Neutrophil (primary cell): ENCODE measurements around the gene CAMK1D.

Experiments used
- H3K27ac ChIP-seq: fragments of 200-600 bp; sonication (generic); 2 replicates; pipeline ENCODE4 v1.5.1; 2016; ENCODE audit warnings: mild to moderate bottlenecking, moderate library complexity
- H3K27me3 ChIP-seq: fragments of 200-600 bp; sonication (generic); 2 replicates; pipeline ENCODE4 v1.6.0; 2016; ENCODE audit warnings: mild to moderate bottlenecking
- H3K36me3 ChIP-seq: fragments of 200-600 bp; sonication (generic); 2 replicates; pipeline ENCODE4 v1.5.1; 2017
- H3K4me1 ChIP-seq, 2 experiments: fragments of 200-600 bp in 1 of 2; sonication (generic) in 1 of 2; 1 replicate in 1 of 2; 2 replicates in 1 of 2; pipeline versions ENCODE4 v1.5.1 to v1.6.1; 2013 to 2016; ENCODE audit warnings: low read depth in 1 of 2, low read length in 1 of 2, mild to moderate bottlenecking in 1 of 2, moderate library complexity in 1 of 2; ENCODE audit not compliant: control insufficient read depth in 1 of 2, insufficient read depth in 1 of 2
- H3K4me3 ChIP-seq, 2 experiments: fragments of 200-600 bp in 1 of 2; sonication (generic) in 1 of 2; 1 replicate in 1 of 2; 2 replicates in 1 of 2; pipeline ENCODE4 v1.5.1; 2013 to 2016; ENCODE audit warnings: low read depth in 1 of 2, low read length in 1 of 2, mild to moderate bottlenecking in 1 of 2, moderate library complexity in 1 of 2
- H3K9me3 ChIP-seq: fragments of 200-600 bp; sonication (generic); 2 replicates; pipeline ENCODE4 v1.5.1; 2016
- TF ChIP-seq, protein P1 (sequence below): fragments of 200-600 bp; sonication (generic); IDR thresholded peaks from 2 replicates; pipeline ENCODE4 v1.5.1; 2016; ENCODE audit warnings: antibody characterized with exemption

CAMK1D gene

GRCh38 chr10:12507165-12507850 is 158.0 kb downstream of the CAMK1D start:
- peak overlapping the region; percentile 41 for H3K27ac ChIP-seq

DNA sequence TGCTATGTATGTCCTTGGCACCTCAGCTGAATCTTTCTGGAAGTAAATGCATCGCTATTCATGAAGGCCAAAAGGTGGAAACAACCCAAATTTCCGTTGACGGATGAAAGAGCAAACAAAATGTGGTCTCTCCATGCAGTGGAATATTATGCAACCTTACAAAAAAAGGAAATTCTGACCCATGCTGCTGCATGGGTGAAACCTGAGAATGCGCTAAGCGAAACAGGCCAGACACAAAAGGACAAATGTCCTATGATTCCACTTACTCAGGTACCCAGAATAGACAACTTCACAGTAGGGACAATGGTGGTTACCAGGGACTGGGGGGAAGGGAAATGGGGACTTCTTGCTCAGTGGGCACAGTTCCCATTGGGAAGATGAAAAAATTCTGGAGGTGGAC is 158.8 kb downstream of the CAMK1D start:
- peaks cover 27 to 33% of the 10 kb centered on the region in 2 experiments for H3K4me1 ChIP-seq
- peak overlapping the region in 1 of 2 experiments; percentile 6 for H3K4me3 ChIP-seq
- no peaks in the 10 kb centered on the region for H3K36me3 ChIP-seq
- H3K27ac ChIP-seq: peak overlapping the region; percentile 41
- H3K9me3 ChIP-seq: no peaks in the 10 kb centered on the region
- peaks cover 46% of the 10 kb centered on the region for H3K27me3 ChIP-seq
- TF ChIP-seq, protein P1, sequence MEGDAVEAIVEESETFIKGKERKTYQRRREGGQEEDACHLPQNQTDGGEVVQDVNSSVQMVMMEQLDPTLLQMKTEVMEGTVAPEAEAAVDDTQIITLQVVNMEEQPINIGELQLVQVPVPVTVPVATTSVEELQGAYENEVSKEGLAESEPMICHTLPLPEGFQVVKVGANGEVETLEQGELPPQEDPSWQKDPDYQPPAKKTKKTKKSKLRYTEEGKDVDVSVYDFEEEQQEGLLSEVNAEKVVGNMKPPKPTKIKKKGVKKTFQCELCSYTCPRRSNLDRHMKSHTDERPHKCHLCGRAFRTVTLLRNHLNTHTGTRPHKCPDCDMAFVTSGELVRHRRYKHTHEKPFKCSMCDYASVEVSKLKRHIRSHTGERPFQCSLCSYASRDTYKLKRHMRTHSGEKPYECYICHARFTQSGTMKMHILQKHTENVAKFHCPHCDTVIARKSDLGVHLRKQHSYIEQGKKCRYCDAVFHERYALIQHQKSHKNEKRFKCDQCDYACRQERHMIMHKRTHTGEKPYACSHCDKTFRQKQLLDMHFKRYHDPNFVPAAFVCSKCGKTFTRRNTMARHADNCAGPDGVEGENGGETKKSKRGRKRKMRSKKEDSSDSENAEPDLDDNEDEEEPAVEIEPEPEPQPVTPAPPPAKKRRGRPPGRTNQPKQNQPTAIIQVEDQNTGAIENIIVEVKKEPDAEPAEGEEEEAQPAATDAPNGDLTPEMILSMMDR: no peak

More at GRCh38 chr10:12507165-12507850, 158.0 kb downstream of the CAMK1D start:
- Histone ChIP-seq H3K36me3 (no peaks in the 10 kb centered on the region), H3K4me1 (peaks cover 27 to 33% of the 10 kb centered on the region in 2 experiments), H3K9me3 (no peaks in the 10 kb centered on the region), H3K27me3 (peaks cover 51% of the 10 kb centered on the region), H3K4me3 (no peak overlapping the region)
- TF ChIP-seq, protein P1: no peak

DNA sequence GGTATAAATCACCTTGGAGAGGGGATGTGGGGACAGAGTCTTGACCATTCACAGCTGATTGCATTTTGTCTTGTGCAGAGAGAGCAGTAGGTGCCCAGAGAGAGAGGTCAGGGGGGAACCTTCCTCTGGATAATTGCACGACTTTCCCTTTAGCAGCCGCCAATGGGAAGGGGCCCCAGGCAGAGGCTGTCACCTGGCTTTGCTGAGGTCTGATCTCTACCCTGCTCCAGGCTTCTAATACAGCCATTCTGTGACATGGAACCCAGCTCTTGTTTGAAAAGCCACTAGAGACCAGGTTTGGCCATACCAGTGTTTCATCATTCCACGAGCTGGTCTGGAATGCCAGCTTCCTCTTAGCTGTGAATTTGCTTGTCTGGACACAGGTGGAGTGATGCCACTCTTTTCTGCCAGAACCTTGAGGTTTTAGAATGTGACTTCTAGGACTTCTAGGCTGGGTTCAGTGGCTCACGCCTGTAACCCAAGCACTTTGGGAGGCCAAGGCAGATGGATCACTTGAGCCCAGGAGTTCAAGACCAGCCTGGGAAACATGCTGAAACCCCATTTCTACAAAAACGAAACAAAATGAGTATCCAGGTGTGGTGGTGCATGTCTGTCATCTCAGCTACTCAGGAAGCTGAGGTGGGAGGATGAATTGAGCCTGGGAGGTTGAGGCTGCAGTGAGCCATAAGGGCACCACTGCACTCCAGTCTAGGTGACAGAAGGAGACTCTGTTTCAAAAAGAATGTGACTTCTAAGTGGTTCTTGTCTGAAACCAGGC is 159.9 kb downstream of the CAMK1D start:
- peaks cover 27 to 33% of the 10 kb centered on the region in 2 experiments for H3K4me1 ChIP-seq
- H3K4me3 ChIP-seq: no peak overlapping the region

DNA sequence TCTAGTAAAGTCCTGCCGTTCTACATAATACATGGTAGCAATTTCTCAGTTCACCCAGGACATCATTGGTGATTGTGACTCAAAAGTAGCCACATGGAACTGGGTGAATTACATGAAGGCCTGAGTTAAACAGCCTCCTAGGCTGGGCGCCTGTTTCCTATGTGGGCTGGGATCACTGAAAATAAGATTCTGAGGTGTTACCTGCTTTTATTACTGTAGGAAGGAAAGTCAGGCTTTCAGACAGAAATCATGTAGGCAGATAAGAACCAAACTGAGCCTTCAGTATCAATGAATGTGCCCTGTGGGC is 160.4 kb downstream of the CAMK1D start:
- TF ChIP-seq, protein P1: no peak
- Histone ChIP-seq H3K9me3 (no peaks in the 10 kb centered on the region), H3K36me3 (no peaks in the 10 kb centered on the region), H3K4me3 (no peak overlapping the region), H3K27ac (no peak overlapping the region), H3K27me3 (peaks cover 33% of the 10 kb centered on the region), H3K4me1 (peaks cover 27 to 33% of the 10 kb centered on the region in 2 experiments)

More for the DNA sequence above, 159.9 kb downstream of the CAMK1D start:
- TF ChIP-seq, protein P1: no peak
- no peak overlapping the region for H3K27ac ChIP-seq
- H3K36me3 ChIP-seq: no peaks in the 10 kb centered on the region
- H3K9me3 ChIP-seq: no peaks in the 10 kb centered on the region
- H3K27me3 ChIP-seq: peaks cover 38% of the 10 kb centered on the region

DNA sequence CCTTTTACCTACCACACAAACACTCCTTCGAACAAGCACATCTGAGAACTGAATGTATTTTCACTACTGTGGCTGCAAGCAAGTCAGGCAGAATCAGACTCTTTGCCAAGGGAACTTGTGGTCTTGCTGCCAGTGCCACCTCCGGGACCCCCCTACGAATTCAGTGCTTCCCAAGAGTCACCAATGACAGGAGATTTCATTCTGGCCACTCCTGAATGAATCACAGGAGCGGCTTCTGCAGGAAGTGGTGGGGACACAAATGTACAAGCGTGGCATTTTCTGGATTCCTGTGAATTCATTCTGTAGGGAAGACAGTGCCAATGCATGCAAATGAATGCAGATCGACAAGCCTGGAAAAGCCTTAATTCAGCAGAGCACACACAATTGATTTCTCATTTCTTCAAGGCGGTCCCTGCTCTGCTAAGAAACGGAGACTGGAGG is 161.2 kb downstream of the CAMK1D start:
- TF ChIP-seq, protein P1: no peak
- Histone ChIP-seq H3K4me3 (no peak overlapping the region), H3K4me1 (peaks cover 27 to 33% of the 10 kb centered on the region in 2 experiments)

More for the DNA sequence above, 161.2 kb downstream of the CAMK1D start:
- Histone ChIP-seq H3K27me3 (peaks cover 25% of the 10 kb centered on the region), H3K27ac (no peak overlapping the region), H3K36me3 (no peaks in the 10 kb centered on the region), H3K9me3 (no peaks in the 10 kb centered on the region)
